HG02623 (cell line): ENCODE data around the gene PHLDA2.
"Not testable (repeated sequence)": the region's sequence is repeated elsewhere in the genome, so short reads cannot be mapped to it uniquely, and the experiment has no call there.

Source experiments
- ATAC-seq: cut with Tn5 transposase; IDR thresholded peaks from one replicate; pipeline ENCODE4 v1.9.1; 2021; ENCODE audit warnings: moderate library complexity; ENCODE audit not compliant: unreplicated experiment

PHLDA2 gene

GRCh38 chr11:2915473-2915872, 13.7 kb downstream of the PHLDA2 start:
- no peak for ATAC-seq

GRCh38 chr11:2914455-2915195, 14.6 kb downstream of the PHLDA2 start:
- ATAC-seq = no peak

- ATAC-seq = no peak
Measured at GRCh38 chr11:2913776-2914175, 15.4 kb downstream of the PHLDA2 start.

GRCh38 chr11:2913019-2913431, 16.2 kb downstream of the PHLDA2 start:
- no peak for ATAC-seq

DNA sequence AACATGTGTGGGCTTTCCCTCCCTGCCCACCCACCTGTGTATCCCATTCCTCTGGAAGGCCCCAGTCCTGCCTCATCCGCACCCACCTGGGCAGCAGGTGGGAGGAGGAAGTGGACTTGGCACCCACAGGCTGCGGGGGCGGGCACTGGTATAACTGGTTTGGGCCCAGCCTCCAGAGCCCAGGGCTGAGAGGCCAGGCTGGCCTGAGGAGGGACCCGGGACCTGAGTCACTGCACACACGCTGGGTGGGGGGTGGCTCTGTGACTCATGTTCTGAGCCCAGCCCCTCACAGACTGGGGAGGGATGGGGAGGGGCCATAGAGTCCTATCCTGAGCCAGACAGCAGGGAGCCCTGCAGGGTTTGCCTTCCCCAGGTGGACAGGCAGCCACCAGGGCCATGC, 16.7 kb downstream of the PHLDA2 start:
- no peak for ATAC-seq

DNA sequence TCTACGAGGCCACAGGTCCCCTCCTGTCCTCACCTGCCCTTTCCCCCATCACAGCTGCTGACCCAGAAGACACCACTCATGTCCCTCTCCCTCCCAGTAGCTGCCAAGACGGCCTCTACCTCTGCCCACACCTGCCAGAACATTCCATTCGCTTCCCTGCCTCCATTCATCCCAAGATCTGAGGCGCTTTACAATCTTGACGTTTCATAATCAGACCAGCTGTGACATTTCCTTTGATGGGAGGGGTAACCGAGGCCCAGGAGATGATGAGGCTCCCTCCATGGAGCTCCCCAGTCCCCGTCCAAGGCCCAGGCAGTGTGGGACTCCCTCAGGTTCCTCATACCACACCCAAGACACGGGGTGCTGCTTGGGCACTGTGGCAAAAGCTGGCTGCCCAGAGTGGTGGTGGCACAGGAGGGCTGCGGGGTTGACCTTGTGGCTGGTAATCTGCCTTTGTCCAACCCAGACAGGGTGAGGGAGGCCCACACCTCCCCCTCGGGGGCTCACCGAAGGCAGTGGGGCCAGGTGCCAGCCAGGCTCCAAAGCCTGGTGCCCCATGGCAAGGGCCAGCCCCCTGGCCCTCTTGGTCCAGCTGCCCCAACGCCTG, 17.3 kb downstream of the PHLDA2 start:
- ATAC-seq = no peak

- ATAC-seq = no peak
Measured at GRCh38 chr11:2911088-2911784, 18.0 kb downstream of the PHLDA2 start.

DNA sequence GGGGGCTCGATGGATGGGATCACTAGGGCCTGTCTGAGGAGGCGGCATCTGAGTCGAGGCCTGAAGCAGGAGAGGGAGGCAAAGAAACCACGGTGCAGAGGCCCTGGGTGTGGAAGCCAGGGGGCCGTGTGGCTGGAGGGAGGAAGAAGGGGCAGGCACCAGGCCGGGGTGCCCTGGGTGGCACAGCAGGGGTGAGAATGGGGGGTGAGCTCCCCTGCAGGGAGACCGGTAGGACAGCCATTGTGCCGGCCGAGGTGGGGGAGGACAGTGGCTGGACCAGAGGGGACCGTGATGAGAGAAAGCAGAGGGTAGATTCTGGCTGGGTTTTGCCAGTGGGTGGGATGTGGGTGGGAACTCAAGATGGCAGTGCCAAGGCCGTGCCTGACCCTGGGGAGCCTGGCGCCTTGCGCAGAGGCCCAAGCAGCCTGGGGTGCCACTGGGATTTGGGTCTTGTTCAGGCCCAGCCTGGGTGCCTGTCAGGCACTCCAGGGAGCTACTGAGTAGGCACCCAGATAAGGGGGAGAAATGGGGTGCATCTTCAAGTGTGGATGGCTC, 18.7 kb downstream of the PHLDA2 start:
- ATAC-seq = no peak

- ATAC-seq = no peak
Measured at GRCh38 chr11:2909133-2909902, 19.9 kb downstream of the PHLDA2 start.

GRCh38 chr11:2908130-2908529, 21.1 kb downstream of the PHLDA2 start:
- no peak for ATAC-seq

- ATAC-seq = not testable (repeated sequence)
Measured at GRCh38 chr11:2905299-2905698, 23.9 kb downstream of the PHLDA2 start.

GRCh38 chr11:2904153-2905052, 24.8 kb downstream of the PHLDA2 start:
- ATAC-seq = no peak

- ATAC-seq = no peak
Measured at GRCh38 chr11:2903672-2904011, 25.6 kb downstream of the PHLDA2 start.

DNA sequence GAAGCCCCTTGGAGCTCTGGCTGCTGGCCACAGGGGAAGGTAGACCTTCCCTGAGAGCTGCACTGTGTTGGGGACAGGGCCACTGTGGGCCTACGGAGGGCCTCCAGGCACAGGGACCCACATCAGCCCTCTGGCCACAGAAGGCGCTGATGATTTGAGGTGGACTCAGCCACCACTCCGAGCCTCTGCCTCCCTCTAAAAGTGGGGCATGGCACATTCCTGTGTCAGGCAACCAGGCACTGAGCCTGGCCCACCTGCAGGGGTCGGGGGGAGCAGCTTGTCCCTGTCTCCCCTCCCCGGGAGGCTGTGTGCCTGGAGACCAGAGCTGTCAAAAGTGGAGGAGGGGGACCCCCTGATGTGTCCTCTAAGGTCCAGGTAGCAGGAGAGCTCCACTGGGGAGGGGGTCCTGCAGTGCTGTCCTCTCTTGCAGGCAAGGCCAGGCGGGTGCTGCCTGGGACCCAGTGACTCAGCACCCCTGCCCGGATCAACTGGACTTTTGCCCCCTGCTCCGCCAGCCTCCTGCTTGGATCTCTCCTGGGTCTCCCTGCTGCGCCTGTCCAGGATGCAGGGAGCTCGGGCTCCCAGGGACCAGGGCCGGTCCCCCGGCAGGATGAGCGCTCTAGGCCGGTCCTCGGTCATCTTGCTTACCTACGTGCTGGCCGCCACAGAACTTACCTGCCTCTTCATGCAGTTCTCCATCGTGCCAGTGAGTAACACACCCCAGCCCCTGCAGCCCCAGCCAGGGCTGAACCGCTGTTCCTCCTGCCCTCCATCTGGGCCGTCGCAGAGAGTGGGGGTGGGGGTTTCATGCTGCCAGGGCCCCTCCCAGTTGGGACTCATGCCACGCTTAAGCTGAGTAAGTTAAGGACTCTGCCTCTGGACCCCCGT, 26.2 kb downstream of the PHLDA2 start:
- no peak for ATAC-seq

- ATAC-seq = peak; percentile 94
Measured at GRCh38 chr11:2901854-2902783, 27.1 kb downstream of the PHLDA2 start.

GRCh38 chr11:2901196-2901796, 27.9 kb downstream of the PHLDA2 start:
- no peak for ATAC-seq

- ATAC-seq = no peak
Measured at GRCh38 chr11:2899080-2899783, 30.0 kb downstream of the PHLDA2 start.
